Measurements from ENCODE around the gene AUTS2. TPM values are rescaled to one million over a fixed set of nuclear protein-coding genes. Genes with fewer than 3 reads are reported as not detected.

AUTS2 gene
- total RNA-seq, 1 donor from 2014 or later = 5.3 TPM

DNA sequence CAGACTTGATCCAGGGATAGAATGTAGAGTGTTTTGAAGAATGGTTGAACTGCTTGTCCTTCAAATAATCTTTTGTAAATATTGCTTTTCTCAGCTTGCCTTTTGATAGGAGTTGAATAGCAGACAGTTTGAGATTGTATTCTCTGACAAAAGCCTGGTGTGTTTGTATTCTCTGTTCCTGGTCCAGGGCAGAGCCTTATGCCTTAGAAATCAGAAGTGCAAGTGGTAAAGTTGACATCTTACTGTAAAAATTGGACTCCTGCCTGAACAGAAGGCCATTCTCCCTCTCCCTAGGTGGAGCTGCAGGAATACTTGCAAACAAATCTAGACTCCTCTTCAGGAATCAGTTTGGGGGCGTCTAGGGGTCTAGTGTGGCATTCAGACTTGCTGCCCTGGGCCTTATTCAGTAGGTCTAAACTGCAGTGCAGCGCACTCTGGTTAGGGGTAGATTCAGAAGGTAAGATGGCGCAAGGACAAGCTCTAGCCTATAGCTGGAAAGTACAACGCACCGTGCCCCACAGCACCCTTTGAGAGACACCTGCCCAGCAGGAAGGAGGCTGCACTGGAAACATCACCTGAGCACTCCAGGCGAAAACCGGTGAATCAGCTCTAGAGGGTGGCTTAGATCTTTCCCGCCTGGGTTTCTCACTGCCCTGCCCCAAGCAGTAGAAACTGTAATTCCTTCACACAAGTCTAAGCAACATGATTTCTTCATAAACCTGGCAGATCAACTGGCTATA is 925.1 kb downstream of the AUTS2 start:
- intact Hi-C loops (cut with DNase I) = no loop called here
- no peak for ATAC-seq
- no peak for DNase-seq (ENCODE audit: missing footprints)

GRCh38 chr7:70523989-70524351 is 925.7 kb downstream of the AUTS2 start:
- intact Hi-C loops (cut with DNase I) = no loop called here
- ATAC-seq = no peak

DNA sequence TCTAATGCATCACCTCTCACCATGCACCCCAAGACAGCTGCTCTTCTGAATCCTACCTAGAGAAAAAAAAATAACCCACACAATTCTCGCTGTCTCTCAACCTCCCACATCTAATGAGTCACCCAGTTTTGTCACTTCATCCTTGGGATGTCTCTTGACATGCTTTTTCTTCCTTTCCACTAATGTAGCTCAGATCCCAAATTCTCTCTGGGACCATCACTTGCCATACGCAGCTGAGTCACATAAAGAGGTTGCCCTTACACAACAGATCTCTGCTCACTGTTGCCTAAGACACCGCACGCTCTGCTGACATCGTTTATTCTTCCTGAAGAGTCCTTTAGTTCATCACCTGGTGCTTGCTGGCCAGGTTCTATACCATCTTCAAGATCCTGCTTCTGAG is 927.7 kb downstream of the AUTS2 start:
- no peak for ATAC-seq
- no peak for DNase-seq (ENCODE audit: missing footprints)
- intact Hi-C loops (cut with DNase I) = no loop called here

More at GRCh38 chr7:70523989-70524351, 925.7 kb downstream of the AUTS2 start:
- no peak for DNase-seq (ENCODE audit: missing footprints)

GRCh38 chr7:70527520-70528115 is 929.3 kb downstream of the AUTS2 start:
- intact Hi-C loops (cut with DNase I) = no loop called here
- DNase-seq (ENCODE audit: missing footprints) (no peak), ATAC-seq (no peak)

GRCh38 chr7:70529436-70529835 is 931.2 kb downstream of the AUTS2 start:
- intact Hi-C loops (cut with DNase I) = no loop called here
- DNase-seq (ENCODE audit: missing footprints) (no peak), ATAC-seq (no peak)

GRCh38 chr7:70529914-70530585 is 931.8 kb downstream of the AUTS2 start:
- ATAC-seq (no peak), DNase-seq (ENCODE audit: missing footprints) (no peak)
- intact Hi-C loops (cut with DNase I) = no loop called here

GRCh38 chr7:70533614-70534013 is 935.3 kb downstream of the AUTS2 start:
- DNase-seq (ENCODE audit: missing footprints) (no peak), ATAC-seq (no peak)
- intact Hi-C loops (cut with DNase I) = no loop called here

DNA sequence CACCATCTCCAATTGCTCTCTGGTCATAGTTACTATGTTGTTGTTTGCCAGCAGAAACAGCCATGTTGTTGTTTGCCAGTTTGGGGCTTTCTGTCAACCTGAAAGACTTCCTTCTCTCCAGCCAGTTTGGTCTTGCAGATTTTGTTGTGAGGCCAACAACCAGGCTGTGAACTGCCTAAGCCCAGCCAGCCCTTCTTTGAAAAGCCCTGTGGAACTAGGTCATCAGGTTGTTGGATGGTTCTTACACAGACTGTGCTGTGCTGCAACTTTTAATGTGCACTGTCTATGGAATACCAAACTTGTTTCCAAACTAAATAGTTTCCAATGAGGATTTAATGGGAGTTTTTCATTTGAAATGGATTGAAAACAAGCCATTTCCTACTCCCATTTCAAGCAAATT is 940.9 kb downstream of the AUTS2 start:
- DNase-seq (ENCODE audit: missing footprints) = no peak
- intact Hi-C loops (cut with DNase I) = no loop called here
- ATAC-seq = no peak

- DNase-seq (ENCODE audit: missing footprints) (no peak), ATAC-seq (no peak)
- intact Hi-C loops (cut with DNase I) = no loop called here
Observed at GRCh38 chr7:70539617-70540016, 941.3 kb downstream of the AUTS2 start.

DNA sequence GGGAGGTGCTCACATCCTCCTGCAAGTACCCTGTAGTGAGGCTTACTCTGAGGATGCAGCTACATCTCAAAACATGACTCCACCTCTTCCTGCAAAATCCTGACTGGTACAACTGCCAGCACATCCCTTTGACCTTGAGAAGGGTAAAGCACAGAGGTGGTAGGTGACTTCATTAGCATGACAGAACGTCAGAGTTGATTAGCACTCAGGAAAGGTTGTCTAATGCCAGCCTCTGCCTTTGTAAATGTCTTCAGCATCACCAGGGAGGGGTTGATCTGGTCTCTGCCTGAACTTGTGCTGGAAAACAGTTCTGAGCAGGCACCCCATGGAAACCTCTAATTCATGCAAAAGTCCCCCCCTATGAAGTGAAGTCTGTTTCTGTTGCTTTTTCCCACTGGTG is 942.4 kb downstream of the AUTS2 start:
- intact Hi-C loops (cut with DNase I) = no loop called here
- DNase-seq (ENCODE audit: missing footprints) (no peak), ATAC-seq (no peak)

DNA sequence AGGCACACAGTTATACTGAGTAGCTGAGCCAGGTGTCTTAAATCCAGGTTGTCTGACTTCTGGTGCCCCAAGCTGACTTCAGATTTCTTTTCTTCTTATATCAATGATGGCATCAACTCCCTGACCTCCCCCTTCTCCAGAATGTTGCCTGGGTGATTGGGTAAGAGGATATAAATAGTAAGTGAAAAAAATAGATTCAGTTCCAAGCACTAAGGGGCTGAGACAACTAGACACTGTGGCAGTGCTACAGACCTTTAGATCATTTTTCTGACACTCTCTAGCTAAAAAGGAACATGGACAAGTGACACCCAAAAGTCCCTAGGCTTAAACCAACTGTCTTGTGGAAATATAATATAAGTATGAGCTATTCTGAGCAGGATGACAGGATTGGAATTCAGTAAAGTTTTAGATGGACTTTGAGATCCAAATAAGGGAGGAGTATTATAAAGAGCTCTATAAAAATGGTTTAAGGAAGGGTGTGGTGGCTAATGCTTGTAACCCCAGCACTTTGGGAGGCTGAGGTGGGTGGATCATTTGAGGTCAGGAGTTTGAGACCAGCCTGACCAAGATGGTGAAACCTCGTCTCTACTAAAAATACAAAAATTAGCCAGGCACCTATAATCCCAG is 944.6 kb downstream of the AUTS2 start:
- no peak for ATAC-seq

GRCh38 chr7:70544016-70544415 is 945.7 kb downstream of the AUTS2 start:
- intact Hi-C loops (cut with DNase I) = no loop called here
- DNase-seq (ENCODE audit: missing footprints) = no peak

More for the DNA sequence above, 944.6 kb downstream of the AUTS2 start:
- DNase-seq (ENCODE audit: missing footprints) = no peak
- intact Hi-C loops (cut with DNase I) = no loop called here

GRCh38 chr7:70545214-70545613 is 946.9 kb downstream of the AUTS2 start:
- no peak for ATAC-seq
- no peak for DNase-seq (ENCODE audit: missing footprints)
- intact Hi-C loops (cut with DNase I) = no loop called here

More at GRCh38 chr7:70544016-70544415, 945.7 kb downstream of the AUTS2 start:
- no peak for ATAC-seq

DNA sequence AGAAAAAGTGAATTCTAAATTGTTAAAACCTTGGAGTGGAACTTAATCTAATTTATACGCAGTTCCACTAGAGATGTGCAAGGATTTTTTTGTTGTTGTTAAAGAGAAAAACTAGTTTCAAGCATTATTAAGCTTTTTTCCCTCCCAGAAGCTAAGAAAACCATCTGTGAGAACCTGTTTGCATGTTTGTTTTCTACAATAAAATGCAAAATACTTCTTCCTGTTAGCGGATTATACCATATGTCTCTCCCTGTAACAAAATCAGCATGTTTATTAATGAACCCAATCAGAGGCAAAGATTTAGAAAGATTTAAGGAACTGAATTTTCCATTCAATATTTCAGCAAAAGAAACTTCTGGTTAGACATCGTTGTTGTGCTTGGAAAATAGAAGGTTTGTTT is 953.9 kb downstream of the AUTS2 start:
- ATAC-seq (no peak), DNase-seq (ENCODE audit: missing footprints) (no peak)
- intact Hi-C loops (cut with DNase I) = no loop called here

DNA sequence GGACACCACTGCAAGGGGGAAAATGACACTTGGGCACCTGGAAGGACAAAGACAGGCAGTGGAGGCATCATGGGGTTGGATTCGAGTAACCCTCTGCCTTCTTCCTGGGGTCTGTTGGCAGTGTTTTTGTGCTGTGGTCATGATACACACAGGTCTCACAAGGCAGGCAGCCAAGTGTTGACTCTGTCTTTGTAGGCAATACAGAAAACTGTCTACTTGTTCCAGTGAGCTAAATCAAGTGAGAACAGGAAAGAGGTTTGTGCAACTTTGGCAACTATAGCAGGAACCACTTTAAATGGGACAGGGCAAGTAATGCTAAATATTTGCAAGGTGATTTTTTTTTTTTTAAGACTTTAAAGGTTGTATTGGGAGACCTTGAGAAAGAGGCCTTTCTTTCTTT is 955.1 kb downstream of the AUTS2 start:
- ATAC-seq (no peak), DNase-seq (ENCODE audit: missing footprints) (no peak)
- intact Hi-C loops (cut with DNase I) = no loop called here

DNA sequence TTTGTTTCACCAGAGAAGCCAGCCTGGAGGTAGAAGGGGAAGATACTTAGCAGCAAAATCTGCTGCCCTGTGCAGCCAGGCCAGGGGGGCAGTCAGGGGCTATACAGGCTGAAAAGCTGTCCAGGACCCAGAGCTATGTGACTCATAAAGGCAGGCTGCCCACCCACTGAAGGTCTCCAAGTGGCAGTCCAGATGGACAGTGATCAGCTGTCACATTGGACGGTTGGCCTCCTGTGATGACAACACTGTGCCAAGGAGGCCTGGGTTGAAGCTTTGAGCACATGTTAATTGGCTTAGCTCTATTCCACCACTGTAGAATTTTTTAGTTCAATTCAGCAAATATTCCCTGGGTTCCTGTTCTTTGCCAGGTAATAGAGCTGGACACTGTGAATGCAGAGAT is 956.4 kb downstream of the AUTS2 start:
- intact Hi-C loops (cut with DNase I) = no loop called here
- ATAC-seq (no peak), DNase-seq (ENCODE audit: missing footprints) (no peak)

DNA sequence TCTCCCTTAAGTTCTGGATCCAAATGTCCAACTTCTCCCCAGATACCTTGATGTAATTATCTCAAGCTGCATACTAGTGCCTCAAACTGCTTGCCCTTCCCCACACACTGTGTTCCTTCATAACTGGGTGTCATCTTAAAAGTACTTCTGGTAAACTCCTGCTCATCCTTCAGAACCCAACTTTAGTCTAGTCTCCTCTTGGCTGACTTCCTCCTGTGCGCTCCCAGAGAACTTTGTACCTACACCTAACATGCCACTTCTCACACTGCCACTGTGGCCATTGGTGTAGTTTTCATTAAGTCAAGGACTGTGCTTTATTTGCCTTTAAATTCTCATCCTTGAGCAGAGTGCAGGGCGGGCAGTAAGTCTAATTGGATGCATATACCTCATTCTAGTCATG is 958.5 kb downstream of the AUTS2 start:
- ATAC-seq = no peak
- no peak for DNase-seq (ENCODE audit: missing footprints)
- intact Hi-C loops (cut with DNase I) = no loop called here

- intact Hi-C loops (cut with DNase I) = no loop called here
- DNase-seq (ENCODE audit: missing footprints) (no peak), ATAC-seq (no peak)
Observed at GRCh38 chr7:70557338-70557737, 959.1 kb downstream of the AUTS2 start.

- ATAC-seq (no peak), DNase-seq (ENCODE audit: missing footprints) (no peak)
- intact Hi-C loops (cut with DNase I) = no loop called here
Observed at GRCh38 chr7:70559815-70560214, 961.5 kb downstream of the AUTS2 start.

DNA sequence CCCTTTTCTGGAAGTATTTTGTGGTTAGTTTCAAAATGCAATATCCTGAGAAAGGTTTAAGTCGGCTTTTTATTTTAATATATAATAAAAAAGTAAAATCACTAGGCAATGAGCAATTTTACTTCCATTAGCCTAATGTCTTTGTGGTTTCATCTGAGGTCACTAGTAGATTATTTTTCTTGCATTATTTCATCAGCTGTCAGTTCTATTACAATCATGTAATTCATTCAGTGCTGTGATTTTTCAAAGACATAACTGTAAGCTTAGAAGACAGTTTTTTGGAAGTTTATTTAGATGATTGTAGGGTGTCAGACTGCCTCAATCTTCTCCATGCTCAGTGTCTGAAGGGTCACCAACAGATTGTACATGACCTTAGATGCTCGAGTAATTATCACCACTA is 965.7 kb downstream of the AUTS2 start:
- ATAC-seq (no peak), DNase-seq (ENCODE audit: missing footprints) (no peak)
- intact Hi-C loops (cut with DNase I) = no loop called here

All from Right ventricle myocardium inferior (tissue), 1 donor.